ENCODE data around the gene RNF5. TPM values are rescaled to one million over a fixed set of nuclear protein-coding genes. Genes with fewer than 3 reads are reported as not detected.

RNF5 gene
- polyA plus RNA-seq, 1 of the 3 experiments (the other 2 are of a cell fraction): 110 TPM

DNA sequence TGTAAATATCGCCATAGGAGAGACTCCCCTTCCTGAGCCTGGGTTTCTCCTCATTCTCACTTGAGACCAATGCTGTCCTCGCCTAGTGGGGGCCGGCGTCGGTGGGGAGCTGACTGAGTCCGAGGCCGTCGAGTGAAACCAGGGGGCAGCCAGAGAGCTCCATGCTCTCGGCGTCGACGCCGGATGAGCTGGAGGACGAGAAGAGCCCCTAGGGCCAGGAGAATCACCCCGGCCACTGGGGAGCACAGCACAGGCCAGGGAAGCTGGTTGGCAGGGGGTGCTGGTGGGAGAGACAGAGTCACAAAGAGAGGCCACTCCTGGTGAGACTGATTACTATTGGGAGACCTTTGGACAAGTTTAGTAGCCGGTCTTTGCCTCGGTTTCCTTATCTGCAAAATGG lies 20.7 kb downstream of the RNF5 start:
- ChIA-PET CTCF (interaction anchor here (1.4 kb wide), 1 partner anchor 14 kb away, joined by 3 read pairs; no protein-coding TSS in a partner anchor), POLR2A (no interaction called here)
- H3K4me3 ChIP-seq (ENCODE audit: low read depth in 2 of 2, low read length in 1 of 2): no peak overlapping the region
- no peaks in the 10 kb centered on the region for H3K79me2 ChIP-seq (ENCODE audit: insufficient read depth)
- peaks cover 10% of the 10 kb centered on the region for H3F3A ChIP-seq (replicated peaks; ENCODE audit: insufficient read depth)
- H3K27ac ChIP-seq (ENCODE audit: low read depth in 2 of 2, low read length in 1 of 2): no peak overlapping the region
- peaks cover 6 to 14% of the 10 kb centered on the region in 2 experiments; a peak in 1 of 4 replicates for H3K4me1 ChIP-seq (ENCODE audit: control insufficient read depth in 1 of 2, insufficient read depth in 2 of 2, low read depth in 1 of 2, low read length in 1 of 2)
- H2AFZ ChIP-seq (ENCODE audit: low read depth): no peak overlapping the region
- H4K20me1 ChIP-seq (ENCODE audit: insufficient read depth): no peaks in the 10 kb centered on the region
- no peak overlapping the region for H3K4me2 ChIP-seq
- DNase-seq: no peak
- no peaks in the 10 kb centered on the region for H3K36me3 ChIP-seq (replicated peaks in 1 of 2; ENCODE audit: control insufficient read depth in 1 of 2, insufficient read depth in 2 of 2, low read length in 1 of 2)
- TF ChIP-seq, protein P1, sequence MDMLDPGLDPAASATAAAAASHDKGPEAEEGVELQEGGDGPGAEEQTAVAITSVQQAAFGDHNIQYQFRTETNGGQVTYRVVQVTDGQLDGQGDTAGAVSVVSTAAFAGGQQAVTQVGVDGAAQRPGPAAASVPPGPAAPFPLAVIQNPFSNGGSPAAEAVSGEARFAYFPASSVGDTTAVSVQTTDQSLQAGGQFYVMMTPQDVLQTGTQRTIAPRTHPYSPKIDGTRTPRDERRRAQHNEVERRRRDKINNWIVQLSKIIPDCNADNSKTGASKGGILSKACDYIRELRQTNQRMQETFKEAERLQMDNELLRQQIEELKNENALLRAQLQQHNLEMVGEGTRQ (IDR thresholded peaks at IDR 0.05; ENCODE audit: borderline replicate concordance, low read depth, low read length): no peak
- peaks cover 10% of the 10 kb centered on the region; the same call in 1 of the 2 replicates for H3K27me3 ChIP-seq (ENCODE audit: insufficient read depth)
- 82% methylated on average over 17 of the region's 17 CpGs for WGBS (ENCODE audit: low lambda C conversion rate)
- no peak overlapping the region for H3K9ac ChIP-seq
- no peaks in the 10 kb centered on the region for H3K9me3 ChIP-seq
- no peaks in the 10 kb centered on the region for H3K9me2 ChIP-seq

DNA sequence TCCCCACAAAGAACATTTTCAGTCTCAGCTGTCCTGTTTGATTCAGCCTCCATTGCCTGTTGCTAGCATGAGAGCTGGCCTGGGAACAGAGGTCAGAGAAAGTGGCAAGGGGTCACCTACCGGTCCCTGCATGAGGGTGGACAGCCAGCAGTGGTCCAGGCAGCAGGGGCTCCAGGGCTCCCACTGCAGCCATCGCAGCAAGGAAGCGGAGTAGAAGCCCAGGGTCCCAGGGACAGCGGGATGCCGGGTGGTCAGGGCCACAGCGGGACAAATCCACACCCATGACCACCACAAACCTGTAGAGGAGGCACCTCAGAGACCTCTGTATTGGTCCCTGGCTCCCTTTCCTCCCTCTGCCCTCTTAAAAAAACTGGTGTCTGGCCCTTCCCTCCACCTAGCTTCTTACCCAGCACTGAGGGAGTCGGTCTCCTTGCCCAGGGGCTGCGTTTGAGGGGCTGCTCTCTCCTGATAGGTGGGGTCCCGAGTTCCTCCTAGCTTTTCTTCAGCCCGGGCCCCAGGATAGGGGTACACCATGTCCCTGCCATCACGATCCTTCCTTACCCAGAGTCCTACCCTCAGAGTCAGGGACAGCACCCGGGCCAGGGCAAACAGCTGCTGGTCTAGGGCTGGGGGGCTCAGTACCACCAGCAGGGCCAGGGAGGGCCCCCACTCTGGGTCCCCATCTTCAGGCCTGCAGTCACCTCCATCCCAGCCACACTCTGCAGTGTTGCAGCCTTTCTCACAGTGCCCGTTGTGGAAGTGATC lies 22.7 kb downstream of the RNF5 start:
- Histone ChIP-seq H3K9me2 (no peaks in the 10 kb centered on the region), H3K9ac (no peak overlapping the region), H3K36me3 (replicated peaks in 1 of 2; ENCODE audit: control insufficient read depth in 1 of 2, insufficient read depth in 2 of 2, low read length in 1 of 2) (no peaks in the 10 kb centered on the region), H3K4me1 (ENCODE audit: control insufficient read depth in 1 of 2, insufficient read depth in 2 of 2, low read depth in 1 of 2, low read length in 1 of 2) (peaks cover 6 to 9% of the 10 kb centered on the region in 2 experiments; a peak in 1 of 4 replicates), H2AFZ (ENCODE audit: low read depth) (no peak overlapping the region), H3K27ac (ENCODE audit: low read depth in 2 of 2, low read length in 1 of 2) (no peak overlapping the region), H3K79me2 (ENCODE audit: insufficient read depth) (no peaks in the 10 kb centered on the region), H3F3A (replicated peaks; ENCODE audit: insufficient read depth) (peaks cover 10% of the 10 kb centered on the region), H3K4me3 (ENCODE audit: low read depth in 2 of 2, low read length in 1 of 2) (no peak overlapping the region), H3K4me2 (no peak overlapping the region), H4K20me1 (ENCODE audit: insufficient read depth) (no peaks in the 10 kb centered on the region), H3K9me3 (no peaks in the 10 kb centered on the region), H3K27me3 (ENCODE audit: insufficient read depth) (peaks cover 17% of the 10 kb centered on the region; the same call in 1 of the 2 replicates)
- WGBS (ENCODE audit: low lambda C conversion rate): 17% methylated on average over 4 of the region's 13 CpGs
- no peak for TF ChIP-seq JUND (IDR thresholded peaks at IDR 0.05)
- TF ChIP-seq ELF1 (IDR thresholded peaks at IDR 0.05): no peak
- TF ChIP-seq, protein P2, sequence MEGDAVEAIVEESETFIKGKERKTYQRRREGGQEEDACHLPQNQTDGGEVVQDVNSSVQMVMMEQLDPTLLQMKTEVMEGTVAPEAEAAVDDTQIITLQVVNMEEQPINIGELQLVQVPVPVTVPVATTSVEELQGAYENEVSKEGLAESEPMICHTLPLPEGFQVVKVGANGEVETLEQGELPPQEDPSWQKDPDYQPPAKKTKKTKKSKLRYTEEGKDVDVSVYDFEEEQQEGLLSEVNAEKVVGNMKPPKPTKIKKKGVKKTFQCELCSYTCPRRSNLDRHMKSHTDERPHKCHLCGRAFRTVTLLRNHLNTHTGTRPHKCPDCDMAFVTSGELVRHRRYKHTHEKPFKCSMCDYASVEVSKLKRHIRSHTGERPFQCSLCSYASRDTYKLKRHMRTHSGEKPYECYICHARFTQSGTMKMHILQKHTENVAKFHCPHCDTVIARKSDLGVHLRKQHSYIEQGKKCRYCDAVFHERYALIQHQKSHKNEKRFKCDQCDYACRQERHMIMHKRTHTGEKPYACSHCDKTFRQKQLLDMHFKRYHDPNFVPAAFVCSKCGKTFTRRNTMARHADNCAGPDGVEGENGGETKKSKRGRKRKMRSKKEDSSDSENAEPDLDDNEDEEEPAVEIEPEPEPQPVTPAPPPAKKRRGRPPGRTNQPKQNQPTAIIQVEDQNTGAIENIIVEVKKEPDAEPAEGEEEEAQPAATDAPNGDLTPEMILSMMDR (IDR thresholded peaks at IDR 0.05): no peak
- TF ChIP-seq, protein P3, sequence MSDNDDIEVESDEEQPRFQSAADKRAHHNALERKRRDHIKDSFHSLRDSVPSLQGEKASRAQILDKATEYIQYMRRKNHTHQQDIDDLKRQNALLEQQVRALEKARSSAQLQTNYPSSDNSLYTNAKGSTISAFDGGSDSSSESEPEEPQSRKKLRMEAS (IDR thresholded peaks at IDR 0.05; ENCODE audit: low read depth): no peak
- TF ChIP-seq FOXM1 (IDR thresholded peaks at IDR 0.05; ENCODE audit: low read depth): no peak
- no peak for TF ChIP-seq FOXJ3 (CRISPR knock-in tag; IDR thresholded peaks at IDR 0.05)
- POLR2A ChIA-PET: no interaction called here
- no peak for DNase-seq
- CTCF ChIA-PET: no interaction called here

DNA sequence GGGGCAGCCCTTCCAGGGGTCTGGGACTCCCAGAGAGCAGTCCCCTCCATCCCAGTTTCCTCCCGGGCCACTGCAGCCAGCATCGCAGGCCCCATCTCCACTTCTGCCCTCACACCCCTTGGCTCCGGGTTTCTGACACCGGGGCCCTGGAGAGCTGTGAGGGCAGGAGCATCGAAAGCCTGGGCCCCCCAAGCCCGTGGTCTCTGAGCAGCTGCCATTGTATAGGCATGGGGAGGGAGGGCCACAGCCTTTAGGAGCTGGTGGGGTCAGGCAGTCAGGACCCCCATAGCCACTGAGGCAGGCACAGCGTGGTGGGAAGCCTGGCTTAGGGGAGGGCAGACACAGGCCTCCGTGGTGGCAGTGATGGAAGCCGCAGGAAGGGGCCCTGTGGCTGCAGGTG lies 24.0 kb downstream of the RNF5 start:
- CTCF ChIA-PET: no interaction called here
- DNase-seq: no peak
- H2AFZ ChIP-seq (ENCODE audit: low read depth): no peak overlapping the region
- H3K4me1 ChIP-seq (ENCODE audit: control insufficient read depth in 1 of 2, insufficient read depth in 2 of 2, low read depth in 1 of 2, low read length in 1 of 2): peaks cover under 1 to 3% of the 10 kb centered on the region in 2 experiments; a peak in 1 of 4 replicates
- 39% methylated on average over 9 of the region's 9 CpGs for WGBS (ENCODE audit: low lambda C conversion rate)
- H3F3A ChIP-seq (replicated peaks; ENCODE audit: insufficient read depth): peaks cover under 1% of the 10 kb centered on the region
- no peaks in the 10 kb centered on the region for H3K9me3 ChIP-seq
- H4K20me1 ChIP-seq (ENCODE audit: insufficient read depth): no peaks in the 10 kb centered on the region
- no peak overlapping the region for H3K4me2 ChIP-seq
- no peaks in the 10 kb centered on the region for H3K79me2 ChIP-seq (ENCODE audit: insufficient read depth)
- POLR2A ChIA-PET: no interaction called here
- H3K4me3 ChIP-seq (ENCODE audit: low read depth in 2 of 2, low read length in 1 of 2): no peak overlapping the region
- no peak overlapping the region for H3K9ac ChIP-seq
- H3K36me3 ChIP-seq (replicated peaks in 1 of 2; ENCODE audit: control insufficient read depth in 1 of 2, insufficient read depth in 2 of 2, low read length in 1 of 2): no peaks in the 10 kb centered on the region
- no peaks in the 10 kb centered on the region for H3K9me2 ChIP-seq
- peaks cover 17% of the 10 kb centered on the region; the same call in 1 of the 2 replicates for H3K27me3 ChIP-seq (ENCODE audit: insufficient read depth)
- no peak overlapping the region for H3K27ac ChIP-seq (ENCODE audit: low read depth in 2 of 2, low read length in 1 of 2)
- TF ChIP-seq GABPA (IDR thresholded peaks at IDR 0.05; ENCODE audit: low read depth) (no peak), RCOR1 (IDR thresholded peaks at IDR 0.05; ENCODE audit: low read length) (no peak), RXRA (IDR thresholded peaks at IDR 0.05; ENCODE audit: borderline replicate concordance, low read depth) (no peak), TCF12 (IDR thresholded peaks at IDR 0.05) (no peak), SIN3A (IDR thresholded peaks at IDR 0.05; ENCODE audit: borderline replicate concordance, low read depth, low read length) (no peak), EP300 (IDR thresholded peaks at IDR 0.05; ENCODE audit: borderline replicate concordance in 1 of 2, low read depth in 1 of 2, low read length in 1 of 2) (no peak), CHD2 (IDR thresholded peaks at IDR 0.05; ENCODE audit: low read length, partially characterized antibody) (no peak)
- TF ChIP-seq, protein P4, sequence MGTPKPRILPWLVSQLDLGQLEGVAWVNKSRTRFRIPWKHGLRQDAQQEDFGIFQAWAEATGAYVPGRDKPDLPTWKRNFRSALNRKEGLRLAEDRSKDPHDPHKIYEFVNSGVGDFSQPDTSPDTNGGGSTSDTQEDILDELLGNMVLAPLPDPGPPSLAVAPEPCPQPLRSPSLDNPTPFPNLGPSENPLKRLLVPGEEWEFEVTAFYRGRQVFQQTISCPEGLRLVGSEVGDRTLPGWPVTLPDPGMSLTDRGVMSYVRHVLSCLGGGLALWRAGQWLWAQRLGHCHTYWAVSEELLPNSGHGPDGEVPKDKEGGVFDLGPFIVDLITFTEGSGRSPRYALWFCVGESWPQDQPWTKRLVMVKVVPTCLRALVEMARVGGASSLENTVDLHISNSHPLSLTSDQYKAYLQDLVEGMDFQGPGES (IDR thresholded peaks at IDR 0.05; ENCODE audit: low read depth, low read length): no peak
- TF ChIP-seq, protein P5, sequence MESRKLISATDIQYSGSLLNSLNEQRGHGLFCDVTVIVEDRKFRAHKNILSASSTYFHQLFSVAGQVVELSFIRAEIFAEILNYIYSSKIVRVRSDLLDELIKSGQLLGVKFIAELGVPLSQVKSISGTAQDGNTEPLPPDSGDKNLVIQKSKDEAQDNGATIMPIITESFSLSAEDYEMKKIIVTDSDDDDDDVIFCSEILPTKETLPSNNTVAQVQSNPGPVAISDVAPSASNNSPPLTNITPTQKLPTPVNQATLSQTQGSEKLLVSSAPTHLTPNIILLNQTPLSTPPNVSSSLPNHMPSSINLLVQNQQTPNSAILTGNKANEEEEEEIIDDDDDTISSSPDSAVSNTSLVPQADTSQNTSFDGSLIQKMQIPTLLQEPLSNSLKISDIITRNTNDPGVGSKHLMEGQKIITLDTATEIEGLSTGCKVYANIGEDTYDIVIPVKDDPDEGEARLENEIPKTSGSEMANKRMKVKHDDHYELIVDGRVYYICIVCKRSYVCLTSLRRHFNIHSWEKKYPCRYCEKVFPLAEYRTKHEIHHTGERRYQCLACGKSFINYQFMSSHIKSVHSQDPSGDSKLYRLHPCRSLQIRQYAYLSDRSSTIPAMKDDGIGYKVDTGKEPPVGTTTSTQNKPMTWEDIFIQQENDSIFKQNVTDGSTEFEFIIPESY (IDR thresholded peaks at IDR 0.05; ENCODE audit: borderline replicate concordance, low read depth): no peak

Measured in SK-N-SH (cell line).